ENCODE data around the gene MYO1G. TPM values are rescaled to one million over a fixed set of nuclear protein-coding genes. Genes with fewer than 3 reads are reported as not detected.

Gene MYO1G
- total RNA-seq, 1 experiment from 2014 or later: 0.17 TPM

GRCh38 chr7:44918029-44918428 lies 60.8 kb downstream of the MYO1G start:
- Histone ChIP-seq H3K36me3 (ENCODE audit: insufficient read depth, low read length, poor library complexity, severe bottlenecking) (no peaks in the 10 kb centered on the region), H3K4me3 (ENCODE audit: low read depth, low read length, poor library complexity, severe bottlenecking) (no peak overlapping the region), H3K27me3 (replicated peaks; ENCODE audit: insufficient read depth, low read depth, low read length, poor library complexity) (no peaks in the 10 kb centered on the region), H3K27ac (ENCODE audit: low read depth, low read length, poor library complexity, severe bottlenecking) (no peak overlapping the region), H3K4me1 (ENCODE audit: insufficient read depth, low read length, poor library complexity, severe bottlenecking) (no peaks in the 10 kb centered on the region), H3K9me3 (ENCODE audit: low read depth, low read length, poor library complexity, severe bottlenecking) (no peaks in the 10 kb centered on the region)
- ChIA-PET POLR2A (ENCODE audit: low non-redundant PET) (no interaction called here), CTCF (no interaction called here)
- DNase-seq (ENCODE audit: low spot score): no peak
- TF ChIP-seq CTCF (conservative IDR thresholded peaks at IDR 0.05; ENCODE audit: low read depth, low read length) (no peak), EZH2 (IDR thresholded peaks at IDR 0.05; ENCODE audit: borderline replicate concordance, low read depth, low read length, poor library complexity, severe bottlenecking) (no peak)
- intact Hi-C loops (cut with micrococcal nuclease; ENCODE audit: unreplicated experiment): no loop called here
- no TSS peak for BruUV-seq (replicated peaks)

GRCh38 chr7:44917465-44917864 lies 61.4 kb downstream of the MYO1G start:
- intact Hi-C loops (cut with micrococcal nuclease; ENCODE audit: unreplicated experiment): no loop called here
- H3K4me1 ChIP-seq (ENCODE audit: insufficient read depth, low read length, poor library complexity, severe bottlenecking): no peaks in the 10 kb centered on the region
- TF ChIP-seq EZH2 (IDR thresholded peaks at IDR 0.05; ENCODE audit: borderline replicate concordance, low read depth, low read length, poor library complexity, severe bottlenecking) (no peak), CTCF (conservative IDR thresholded peaks at IDR 0.05; ENCODE audit: low read depth, low read length) (no peak)
- no peak overlapping the region for H3K4me3 ChIP-seq (ENCODE audit: low read depth, low read length, poor library complexity, severe bottlenecking)
- H3K27me3 ChIP-seq (replicated peaks; ENCODE audit: insufficient read depth, low read depth, low read length, poor library complexity): no peaks in the 10 kb centered on the region
- no peaks in the 10 kb centered on the region for H3K36me3 ChIP-seq (ENCODE audit: insufficient read depth, low read length, poor library complexity, severe bottlenecking)
- ChIA-PET POLR2A (ENCODE audit: low non-redundant PET) (interaction anchor here (0.6 kb wide), 1 partner anchor 82 kb away, joined by 6 read pairs; no protein-coding TSS in a partner anchor), CTCF (no interaction called here)
- DNase-seq (ENCODE audit: low spot score): no peak
- no peaks in the 10 kb centered on the region for H3K9me3 ChIP-seq (ENCODE audit: low read depth, low read length, poor library complexity, severe bottlenecking)
- no peak overlapping the region for H3K27ac ChIP-seq (ENCODE audit: low read depth, low read length, poor library complexity, severe bottlenecking)
- BruUV-seq (replicated peaks): no TSS peak

GRCh38 chr7:44914992-44915607 lies 63.7 kb downstream of the MYO1G start:
- BruUV-seq (replicated peaks): no TSS peak
- Histone ChIP-seq H3K27ac (ENCODE audit: low read depth, low read length, poor library complexity, severe bottlenecking) (no peak overlapping the region), H3K4me1 (ENCODE audit: insufficient read depth, low read length, poor library complexity, severe bottlenecking) (no peaks in the 10 kb centered on the region), H3K4me3 (ENCODE audit: low read depth, low read length, poor library complexity, severe bottlenecking) (no peak overlapping the region), H3K36me3 (ENCODE audit: insufficient read depth, low read length, poor library complexity, severe bottlenecking) (no peaks in the 10 kb centered on the region), H3K9me3 (ENCODE audit: low read depth, low read length, poor library complexity, severe bottlenecking) (no peaks in the 10 kb centered on the region), H3K27me3 (replicated peaks; ENCODE audit: insufficient read depth, low read depth, low read length, poor library complexity) (no peaks in the 10 kb centered on the region)
- ChIA-PET POLR2A (ENCODE audit: low non-redundant PET) (no interaction called here), CTCF (no interaction called here)
- intact Hi-C loops (cut with micrococcal nuclease; ENCODE audit: unreplicated experiment): no loop called here
- no peak for DNase-seq (ENCODE audit: low spot score)
- TF ChIP-seq CTCF (conservative IDR thresholded peaks at IDR 0.05; ENCODE audit: low read depth, low read length): no peak
